Measurements from ENCODE around the gene CBX5.

GRCh38 chr12:54208591-54208990 is 71.3 kb downstream of the CBX5 start:
- TF ChIP-seq MTF1 (CRISPR knock-in tag; IDR thresholded peaks at IDR 0.05; ENCODE audit: borderline replicate concordance) = no peak
- no peak for TF ChIP-seq ZEB2 (IDR thresholded peaks at IDR 0.05)
- no peak for TF ChIP-seq POLR2H (tag; IDR thresholded peaks at IDR 0.05; ENCODE audit: low read depth)
- TF ChIP-seq CTCF (IDR thresholded peaks at IDR 0.05 in 2 of 3, conservative IDR thresholded peaks at IDR 0.05 in 1 of 3; ENCODE audit: insufficient read depth in 2 of 3, low read depth in 1 of 3, low read length in 3 of 3) = no peak
- TF ChIP-seq ELF1 (tag; IDR thresholded peaks at IDR 0.05) = no peak
- TF ChIP-seq SIN3A (IDR thresholded peaks at IDR 0.05; ENCODE audit: borderline replicate concordance in 2 of 2, control insufficient read depth in 1 of 2, low read depth in 2 of 2, low read length in 2 of 2) = no peak
